K562 (cell line): Measurements from ENCODE around the gene LHX3. TPM values are rescaled to one million over a fixed set of nuclear protein-coding genes. Genes with fewer than 3 reads are reported as not detected.

Source experiments
- ARNT ChIP-seq, 2 experiments: fragments of 450-650 bp; IDR thresholded peaks; 2 replicates each; pipeline ENCODE4 v1.6.1; 2016; ENCODE audit warnings: mild to moderate bottlenecking in 1 of 2
- CC2D1A ChIP-seq: fragments of 450-650 bp; IDR thresholded peaks from 2 replicates; pipeline ENCODE4 v1.6.1; 2017; ENCODE audit warnings: mild to moderate bottlenecking
- CREB1 ChIP-seq, 2 experiments: sonication (generic) in 1 of 2; formaldehyde crosslinking in 1 of 2; IDR thresholded peaks; 2 replicates each; pipeline versions ENCODE4 v1.6.1 to v1.8.0; 2012 to 2022; ENCODE audit warnings: inconsistent platforms in 1 of 2, mild to moderate bottlenecking in 1 of 2, missing genetic modification reagents in 1 of 2, moderate library complexity in 1 of 2
- CREM ChIP-seq: IDR thresholded peaks from 2 replicates; pipeline ENCODE4 v1.6.1; 2014; ENCODE audit warnings: antibody characterized with exemption, low read depth
- ELF4 ChIP-seq: fragments of 450-650 bp; formaldehyde crosslinking; IDR thresholded peaks from 2 replicates; pipeline ENCODE4 v1.4.0; 2022; ENCODE audit warnings: missing genetic modification characterization
- HNRNPK ChIP-seq: fragments of 200-400 bp; formaldehyde crosslinking; IDR thresholded peaks from one replicate; pipeline ENCODE4 v1.6.1; 2018; ENCODE audit warnings: mild to moderate bottlenecking, low read depth, low read length; ENCODE audit not compliant: poor library complexity, severe bottlenecking
- ILK ChIP-seq: fragments of 450-650 bp; IDR thresholded peaks from 2 replicates; pipeline ENCODE4 v1.6.1; 2016; ENCODE audit warnings: missing genetic modification characterization, low read depth, mild to moderate bottlenecking, missing compliant biosample characterization, moderate library complexity, borderline replicate concordance
- JUND ChIP-seq, 2 experiments: IDR thresholded peaks; 2 replicates in 1 of 2; 3 replicates in 1 of 2; pipeline ENCODE4 v1.6.1; 2011; ENCODE audit warnings: borderline replicate concordance in 2 of 2, low read depth in 2 of 2, low read length in 2 of 2, improper control_type of control experiment in 1 of 2, missing biosample characterization in 1 of 2, missing genetic modification characterization in 1 of 2, missing genetic modification reagents in 1 of 2
- KLF13 ChIP-seq: fragments of 450-650 bp; IDR thresholded peaks from 2 replicates; pipeline ENCODE4 v1.6.1; 2016; ENCODE audit warnings: missing genetic modification characterization, low read depth, mild to moderate bottlenecking, missing compliant biosample characterization, moderate library complexity, borderline replicate concordance
- LCOR ChIP-seq: sonication (generic); formaldehyde crosslinking; IDR thresholded peaks from 2 replicates; pipeline ENCODE4 v1.8.0; 2022; ENCODE audit warnings: mild to moderate bottlenecking, missing genetic modification reagents
- MEIS2 ChIP-seq: fragments of 450-650 bp; IDR thresholded peaks from 2 replicates; pipeline ENCODE4 v1.6.1; 2014; ENCODE audit warnings: mild to moderate bottlenecking; ENCODE audit not compliant: partially characterized antibody
- NFIC ChIP-seq: fragments of 450-650 bp; IDR thresholded peaks from 2 replicates; pipeline ENCODE4 v1.6.1; 2017; ENCODE audit warnings: mild to moderate bottlenecking, inconsistent platforms
- PHF8 ChIP-seq: fragments of 200-600 bp; sonication (generic); IDR thresholded peaks from 2 replicates; pipeline ENCODE4 v1.6.1; 2012; ENCODE audit warnings: mixed run types, mild to moderate bottlenecking, inconsistent platforms, low read length, moderate library complexity, borderline replicate concordance
- POLR2H ChIP-seq: IDR thresholded peaks from 2 replicates; pipeline ENCODE4 v1.6.1; 2016; ENCODE audit warnings: missing genetic modification characterization, low read depth, mild to moderate bottlenecking, control low read depth, missing compliant biosample characterization, moderate library complexity
- PTRF ChIP-seq: fragments of 450-650 bp; IDR thresholded peaks from 2 replicates; pipeline ENCODE4 v1.6.1; 2016; ENCODE audit warnings: mild to moderate bottlenecking, missing genetic modification characterization, missing compliant biosample characterization
- RBM22 ChIP-seq: fragments of 200-400 bp; formaldehyde crosslinking; IDR thresholded peaks from 2 replicates; pipeline ENCODE4 v1.6.1; 2018; ENCODE audit warnings: low read length, low read depth; ENCODE audit not compliant: poor library complexity, severe bottlenecking
- ZNF239 ChIP-seq: fragments of 250-450 bp; sonication (Bioruptor Pico); IDR thresholded peaks from 2 replicates; pipeline ENCODE4 v1.4.0; 2020; ENCODE audit warnings: mild to moderate bottlenecking
- ZNF253 ChIP-seq: fragments of 250-450 bp; sonication (Bioruptor Pico); conservative IDR thresholded peaks from 2 replicates; pipeline ENCODE4 v1.6.1; 2021; ENCODE audit warnings: mild to moderate bottlenecking
- ZNF384 ChIP-seq: IDR thresholded peaks from 2 replicates; pipeline ENCODE4 v1.6.1; 2012; ENCODE audit warnings: low read depth, low read length, improper control_type of control experiment
- ZNF551 ChIP-seq: fragments of 250-450 bp; sonication (Bioruptor Pico); IDR thresholded peaks from 2 replicates; pipeline ENCODE4 v1.5.0; 2021; ENCODE audit warnings: mild to moderate bottlenecking, moderate library complexity
- ZNF584 ChIP-seq: fragments of 200-800 bp; sonication (Bioruptor generic); IDR thresholded peaks from 2 replicates; pipeline ENCODE4 v1.6.1; 2016; ENCODE audit warnings: low read depth, mild to moderate bottlenecking, missing genetic modification characterization, missing compliant biosample characterization
- polyA plus RNA-seq, 8 experiments: library from polyadenylated mRNA; depleted of rRNA in 4 of 8; stranded (reverse) in 5 of 8; unstranded in 3 of 8; fragments of >200 nt; fragmentation: Nextera tagmentation in 2 of 8; fragmentation: Illumina TruSeq in 1 of 8; extraction: Ambion mirVana in 2 of 8; extraction: Trizol in 1 of 8; gene quantifications; 2 replicates each; pipeline versions ENCODE4 v1.2.1 to v1.2.3, GENCODE V29; 2011 to 2014; ENCODE audit warnings: inconsistent platforms in 1 of 8, missing spikeins in 1 of 8
- total RNA-seq, 7 experiments: library from RNA; depleted of rRNA in 6 of 7; stranded (reverse); fragments of >200 nt in 6 of 7; fragmentation: Illumina TruSeq in 2 of 7; extraction: Trizol in 2 of 7; gene quantifications; 2 replicates each; pipeline versions ENCODE4 v1.2.1 to v1.2.3, GENCODE V29; 2011 to 2021; ENCODE audit warnings: low replicate concordance in 1 of 7
- TF ChIP-seq, protein P1 (sequence below): fragments of 450-650 bp; IDR thresholded peaks from 2 replicates; pipeline ENCODE4 v1.6.1; 2017; ENCODE audit warnings: antibody characterized with exemption
- TF ChIP-seq, protein P2 (sequence below): fragments of 450-650 bp; conservative IDR thresholded peaks from 2 replicates; pipeline ENCODE4 v1.6.1; 2016; ENCODE audit warnings: missing genetic modification characterization, low read depth, mild to moderate bottlenecking, control low read depth, missing compliant biosample characterization
- TF ChIP-seq, protein P3 (sequence below): fragments of 250-450 bp; sonication (Bioruptor Pico); IDR thresholded peaks from 2 replicates; pipeline ENCODE4 v1.6.1; 2021; ENCODE audit warnings: mild to moderate bottlenecking

The LHX3 gene
- total and polyA plus RNA-seq, 9 of the 15 experiments (the other 6 are each of a cell fraction or from before 2014, with no cell fraction given), result 0.09 TPM; not detected in 8

DNA sequence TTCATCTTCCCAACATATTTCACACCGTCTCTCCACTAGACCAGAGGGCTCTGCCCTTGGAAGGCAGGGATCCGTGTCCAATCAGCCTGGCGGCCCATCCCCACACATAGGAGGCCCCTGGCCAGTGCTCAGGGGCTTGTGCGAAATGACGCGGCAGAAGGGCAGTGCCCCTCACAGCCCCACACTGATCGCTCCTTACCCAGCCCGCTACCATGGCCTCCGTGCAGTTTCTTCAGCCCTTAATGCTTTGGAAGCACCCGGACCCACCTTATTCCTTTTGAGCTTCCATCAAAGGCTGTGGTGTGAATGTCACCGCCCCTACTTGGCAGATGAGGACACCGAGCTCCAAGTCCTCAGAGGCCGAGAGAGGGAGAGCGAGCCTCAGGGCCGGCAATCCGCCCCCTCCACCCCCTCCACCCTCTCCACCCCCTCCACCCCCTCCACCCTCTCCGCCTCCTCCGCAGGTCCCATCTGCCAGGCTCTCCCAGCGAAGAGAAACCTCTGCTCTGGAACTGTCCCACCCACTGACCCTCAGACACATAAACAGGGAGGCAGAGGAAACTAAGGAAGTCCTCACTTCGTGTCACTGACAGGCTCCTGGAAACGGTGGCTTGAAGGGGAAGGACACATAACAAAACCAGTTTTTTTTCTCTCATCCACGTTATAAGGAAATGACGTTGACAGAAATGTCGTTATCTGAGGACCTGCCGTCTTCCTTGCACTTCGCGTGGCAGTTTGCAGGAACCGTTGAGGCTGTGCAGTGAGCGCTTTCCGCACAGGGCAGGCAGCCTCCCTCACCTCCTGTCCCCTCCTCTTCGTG, 26.8 kb upstream of the LHX3 start (continued):
- TF ChIP-seq LCOR (CRISPR knock-in tag), result no peak
- no peak for TF ChIP-seq ELF4 (CRISPR knock-in tag)
- TF ChIP-seq MEIS2, result peak; percentile 29
- TF ChIP-seq JUND (IDR thresholded peaks at IDR 0.05; ENCODE audit: borderline replicate concordance, low read depth, low read length), result no peak
- 0 out of 3 replicates have a peak, but pooled peaks have one; percentile 23 for TF ChIP-seq JUND (tag; IDR thresholded peaks at IDR 0.05; ENCODE audit: borderline replicate concordance, low read depth, low read length)
- TF ChIP-seq ILK (tag), result no peak
- TF ChIP-seq, protein P1, sequence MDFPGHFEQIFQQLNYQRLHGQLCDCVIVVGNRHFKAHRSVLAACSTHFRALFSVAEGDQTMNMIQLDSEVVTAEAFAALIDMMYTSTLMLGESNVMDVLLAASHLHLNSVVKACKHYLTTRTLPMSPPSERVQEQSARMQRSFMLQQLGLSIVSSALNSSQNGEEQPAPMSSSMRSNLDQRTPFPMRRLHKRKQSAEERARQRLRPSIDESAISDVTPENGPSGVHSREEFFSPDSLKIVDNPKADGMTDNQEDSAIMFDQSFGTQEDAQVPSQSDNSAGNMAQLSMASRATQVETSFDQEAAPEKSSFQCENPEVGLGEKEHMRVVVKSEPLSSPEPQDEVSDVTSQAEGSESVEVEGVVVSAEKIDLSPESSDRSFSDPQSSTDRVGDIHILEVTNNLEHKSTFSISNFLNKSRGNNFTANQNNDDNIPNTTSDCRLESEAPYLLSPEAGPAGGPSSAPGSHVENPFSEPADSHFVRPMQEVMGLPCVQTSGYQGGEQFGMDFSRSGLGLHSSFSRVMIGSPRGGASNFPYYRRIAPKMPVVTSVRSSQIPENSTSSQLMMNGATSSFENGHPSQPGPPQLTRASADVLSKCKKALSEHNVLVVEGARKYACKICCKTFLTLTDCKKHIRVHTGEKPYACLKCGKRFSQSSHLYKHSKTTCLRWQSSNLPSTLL, result no peak
- no peak for TF ChIP-seq ZNF239 (CRISPR knock-in tag)
- peak; percentile 86 for TF ChIP-seq CREM
- TF ChIP-seq HNRNPK, result no peak
- TF ChIP-seq NFIC, result no peak
- TF ChIP-seq RBM22, result no peak
- no peak for TF ChIP-seq POLR2H (tag)
- TF ChIP-seq, protein P2, sequence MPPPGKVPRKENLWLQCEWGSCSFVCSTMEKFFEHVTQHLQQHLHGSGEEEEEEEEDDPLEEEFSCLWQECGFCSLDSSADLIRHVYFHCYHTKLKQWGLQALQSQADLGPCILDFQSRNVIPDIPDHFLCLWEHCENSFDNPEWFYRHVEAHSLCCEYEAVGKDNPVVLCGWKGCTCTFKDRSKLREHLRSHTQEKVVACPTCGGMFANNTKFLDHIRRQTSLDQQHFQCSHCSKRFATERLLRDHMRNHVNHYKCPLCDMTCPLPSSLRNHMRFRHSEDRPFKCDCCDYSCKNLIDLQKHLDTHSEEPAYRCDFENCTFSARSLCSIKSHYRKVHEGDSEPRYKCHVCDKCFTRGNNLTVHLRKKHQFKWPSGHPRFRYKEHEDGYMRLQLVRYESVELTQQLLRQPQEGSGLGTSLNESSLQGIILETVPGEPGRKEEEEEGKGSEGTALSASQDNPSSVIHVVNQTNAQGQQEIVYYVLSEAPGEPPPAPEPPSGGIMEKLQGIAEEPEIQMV (tag), result no peak
- TF ChIP-seq ZNF384, result peak; percentile 85; the same call in 1 of the 2 replicates
- TF ChIP-seq, protein P3, sequence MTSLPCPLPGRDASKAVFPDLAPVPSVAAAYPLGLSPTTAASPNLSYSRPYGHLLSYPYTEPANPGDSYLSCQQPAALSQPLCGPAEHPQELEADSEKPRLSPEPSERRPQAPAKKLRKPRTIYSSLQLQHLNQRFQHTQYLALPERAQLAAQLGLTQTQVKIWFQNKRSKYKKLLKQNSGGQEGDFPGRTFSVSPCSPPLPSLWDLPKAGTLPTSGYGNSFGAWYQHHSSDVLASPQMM, result no peak
- no peak for TF ChIP-seq ZNF551
- TF ChIP-seq ZNF584 (CRISPR knock-in tag), result no peak
- no peak for TF ChIP-seq PTRF (tag)
- no peak for TF ChIP-seq ZNF253 (CRISPR knock-in tag)
- peak; percentile 54; the same call in 1 of the 2 replicates for TF ChIP-seq CREB1 (IDR thresholded peaks at IDR 0.05)
- no peak for TF ChIP-seq CREB1 (CRISPR knock-in tag; IDR thresholded peaks at IDR 0.05)
- no peak for TF ChIP-seq CC2D1A
- TF ChIP-seq KLF13, result peak; percentile 13; the same call in 1 of the 2 replicates
- TF ChIP-seq PHF8, result no peak
- TF ChIP-seq ARNT (IDR thresholded peaks at IDR 0.05), result no peak
